PFSK-1 (cell line): ENCODE measurements around the gene MRLN.

Experiments
- FOXP2 ChIP-seq: optimal IDR thresholded peaks from 2 replicates; pipeline ENCODE3; 2011; ENCODE audit warnings: borderline replicate concordance, control low read depth, inconsistent platforms; ENCODE audit not compliant: insufficient read depth; ENCODE audit errors: extremely low read length, extremely low read depth
- POLR2AphosphoS5 ChIP-seq: IDR thresholded peaks from 2 replicates; pipeline ENCODE4 v1.6.1; 2012; ENCODE audit warnings: low read depth, mild to moderate bottlenecking, control low read depth, low read length, moderate library complexity
- REST ChIP-seq, 2 experiments: IDR thresholded peaks; 2 replicates each; pipeline versions ENCODE4 v1.6.1 to v1.8.0; 2011 to 2012; ENCODE audit warnings: low read depth in 2 of 2, low read length in 2 of 2, control low read depth in 1 of 2, inconsistent platforms in 1 of 2, mild to moderate bottlenecking in 1 of 2, moderate library complexity in 1 of 2; ENCODE audit not compliant: insufficient read depth in 1 of 2
- SIN3A ChIP-seq: IDR thresholded peaks from 2 replicates; pipeline ENCODE4 v1.6.1; 2012; ENCODE audit warnings: mild to moderate bottlenecking, low read length, moderate library complexity, borderline replicate concordance; ENCODE audit not compliant: insufficient read depth
- TAF1 ChIP-seq: IDR thresholded peaks from 2 replicates; pipeline ENCODE4 v1.6.1; 2012; ENCODE audit warnings: low read length, control low read depth, borderline replicate concordance; ENCODE audit not compliant: insufficient read depth

MRLN gene

GRCh38 chr10:59705931-59706330, 47.3 kb downstream of the MRLN start:
- TF ChIP-seq FOXP2 (no peak), SIN3A (no peak), TAF1 (no peak), REST (IDR thresholded peaks at IDR 0.05; ENCODE audit: insufficient read depth in 1 of 2, low read depth in 2 of 2, low read length in 2 of 2) (no peak), POLR2AphosphoS5 (no peak)

GRCh38 chr10:59704630-59705029, 48.6 kb downstream of the MRLN start:
- TF ChIP-seq POLR2AphosphoS5 (no peak), REST (IDR thresholded peaks at IDR 0.05; ENCODE audit: insufficient read depth in 1 of 2, low read depth in 2 of 2, low read length in 2 of 2) (no peak), TAF1 (no peak), SIN3A (no peak), FOXP2 (no peak)

- TF ChIP-seq FOXP2 (no peak), POLR2AphosphoS5 (no peak), TAF1 (no peak), SIN3A (no peak), REST (IDR thresholded peaks at IDR 0.05; ENCODE audit: insufficient read depth in 1 of 2, low read depth in 2 of 2, low read length in 2 of 2) (no peak)
Measured at GRCh38 chr10:59702347-59702746, 50.9 kb downstream of the MRLN start.

GRCh38 chr10:59700709-59701108, 52.5 kb downstream of the MRLN start:
- TF ChIP-seq TAF1 = no peak
- TF ChIP-seq REST (IDR thresholded peaks at IDR 0.05; ENCODE audit: insufficient read depth in 1 of 2, low read depth in 2 of 2, low read length in 2 of 2) = no peak
- TF ChIP-seq SIN3A = no peak
- no peak for TF ChIP-seq POLR2AphosphoS5
- no peak for TF ChIP-seq FOXP2

GRCh38 chr10:59698326-59698725, 54.9 kb downstream of the MRLN start:
- TF ChIP-seq TAF1 (no peak), REST (IDR thresholded peaks at IDR 0.05; ENCODE audit: insufficient read depth in 1 of 2, low read depth in 2 of 2, low read length in 2 of 2) (no peak), POLR2AphosphoS5 (no peak), SIN3A (no peak), FOXP2 (no peak)
